HG02870 (cell line): ENCODE measurements around the gene STAT5A.
"Not testable (repeated sequence)": the region's sequence is repeated elsewhere in the genome, so short reads cannot be mapped to it uniquely, and the experiment has no call there.

Experiments
- ATAC-seq: cut with Tn5 transposase; IDR thresholded peaks from one replicate; pipeline ENCODE4 v1.9.1; 2021; ENCODE audit warnings: mild to moderate bottlenecking, moderate library complexity; ENCODE audit not compliant: unreplicated experiment

The STAT5A gene

DNA sequence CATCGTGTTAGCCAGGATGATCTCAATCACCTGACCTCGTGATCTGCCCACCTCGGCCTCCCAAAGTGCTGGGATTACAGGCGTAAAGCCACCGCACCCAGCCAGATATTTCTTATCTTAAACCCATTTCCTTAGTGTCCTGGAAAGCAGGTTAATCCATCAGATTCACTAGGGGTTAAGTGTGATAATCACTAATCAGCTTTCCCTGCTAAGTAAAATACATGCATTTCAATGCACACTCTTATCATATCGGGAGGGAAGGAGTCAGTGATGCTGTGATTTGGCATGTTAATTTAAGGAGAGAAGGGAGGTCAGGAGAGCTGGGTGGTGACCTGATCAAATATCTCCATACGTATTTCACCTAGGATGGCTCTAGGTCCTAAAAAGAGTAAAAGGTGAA, 70.8 kb downstream of the STAT5A start:
- no peak for ATAC-seq

DNA sequence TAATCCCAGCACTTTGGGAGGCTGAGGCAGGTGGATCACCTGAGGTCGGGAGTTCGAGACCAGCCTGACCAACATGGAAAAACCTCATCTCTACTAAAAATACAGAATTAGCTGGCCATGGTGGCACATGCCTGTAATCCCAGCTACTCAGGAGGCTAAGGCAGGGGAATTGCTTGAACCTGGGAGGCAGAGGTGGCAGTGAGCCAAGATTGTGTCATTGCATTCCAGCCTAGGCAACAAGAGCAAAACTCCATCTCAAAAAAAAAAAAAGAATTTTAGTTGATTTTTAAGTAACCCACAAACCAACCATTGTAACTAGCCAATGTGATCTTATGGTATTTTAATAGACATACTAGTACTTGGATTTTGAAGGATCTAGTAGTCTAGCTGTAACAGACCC, 72.1 kb downstream of the STAT5A start:
- ATAC-seq: not testable (repeated sequence)
